H1 (cell line): ENCODE data around the gene SLC35B4.

Source experiments
- RNF2 ChIP-seq: fragments of 200-900, 300-1000 bp; sonication (generic); IDR thresholded peaks from 2 replicates; pipeline ENCODE4 v1.7.1; 2016; ENCODE audit warnings: borderline replicate concordance, low read depth, mild to moderate bottlenecking, antibody characterized with exemption, low read length; ENCODE audit not compliant: poor library complexity, severe bottlenecking; ENCODE audit errors: missing control alignments
- TF ChIP-seq, protein P1 (sequence below): fragments of 300-600 bp; sonication (generic); IDR thresholded peaks from 2 replicates; pipeline ENCODE4 v1.7.1; 2012; ENCODE audit warnings: low read length, moderate library complexity, mild to moderate bottlenecking, inconsistent platforms; ENCODE audit not compliant: insufficient replicate concordance

DNA sequence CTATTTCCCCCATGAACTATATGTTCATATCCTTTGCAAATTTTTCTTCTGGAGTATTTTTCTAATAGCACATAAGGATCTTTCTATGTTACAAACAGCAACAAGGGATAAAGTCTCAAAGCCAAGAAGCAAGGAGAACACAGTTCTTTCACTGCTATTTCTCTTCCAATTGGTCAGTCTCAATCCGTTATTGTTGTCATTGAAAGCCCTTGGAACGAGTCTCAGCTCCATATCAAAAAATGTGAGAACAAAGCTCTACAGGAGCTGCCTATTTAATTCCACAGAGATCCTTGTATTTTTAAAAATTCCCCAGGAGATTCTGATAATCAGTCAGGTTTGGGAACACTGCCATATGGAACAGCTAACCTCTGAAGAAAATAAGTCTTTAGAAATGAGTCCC, 15.7 kb downstream of the SLC35B4 start:
- TF ChIP-seq, protein P1, sequence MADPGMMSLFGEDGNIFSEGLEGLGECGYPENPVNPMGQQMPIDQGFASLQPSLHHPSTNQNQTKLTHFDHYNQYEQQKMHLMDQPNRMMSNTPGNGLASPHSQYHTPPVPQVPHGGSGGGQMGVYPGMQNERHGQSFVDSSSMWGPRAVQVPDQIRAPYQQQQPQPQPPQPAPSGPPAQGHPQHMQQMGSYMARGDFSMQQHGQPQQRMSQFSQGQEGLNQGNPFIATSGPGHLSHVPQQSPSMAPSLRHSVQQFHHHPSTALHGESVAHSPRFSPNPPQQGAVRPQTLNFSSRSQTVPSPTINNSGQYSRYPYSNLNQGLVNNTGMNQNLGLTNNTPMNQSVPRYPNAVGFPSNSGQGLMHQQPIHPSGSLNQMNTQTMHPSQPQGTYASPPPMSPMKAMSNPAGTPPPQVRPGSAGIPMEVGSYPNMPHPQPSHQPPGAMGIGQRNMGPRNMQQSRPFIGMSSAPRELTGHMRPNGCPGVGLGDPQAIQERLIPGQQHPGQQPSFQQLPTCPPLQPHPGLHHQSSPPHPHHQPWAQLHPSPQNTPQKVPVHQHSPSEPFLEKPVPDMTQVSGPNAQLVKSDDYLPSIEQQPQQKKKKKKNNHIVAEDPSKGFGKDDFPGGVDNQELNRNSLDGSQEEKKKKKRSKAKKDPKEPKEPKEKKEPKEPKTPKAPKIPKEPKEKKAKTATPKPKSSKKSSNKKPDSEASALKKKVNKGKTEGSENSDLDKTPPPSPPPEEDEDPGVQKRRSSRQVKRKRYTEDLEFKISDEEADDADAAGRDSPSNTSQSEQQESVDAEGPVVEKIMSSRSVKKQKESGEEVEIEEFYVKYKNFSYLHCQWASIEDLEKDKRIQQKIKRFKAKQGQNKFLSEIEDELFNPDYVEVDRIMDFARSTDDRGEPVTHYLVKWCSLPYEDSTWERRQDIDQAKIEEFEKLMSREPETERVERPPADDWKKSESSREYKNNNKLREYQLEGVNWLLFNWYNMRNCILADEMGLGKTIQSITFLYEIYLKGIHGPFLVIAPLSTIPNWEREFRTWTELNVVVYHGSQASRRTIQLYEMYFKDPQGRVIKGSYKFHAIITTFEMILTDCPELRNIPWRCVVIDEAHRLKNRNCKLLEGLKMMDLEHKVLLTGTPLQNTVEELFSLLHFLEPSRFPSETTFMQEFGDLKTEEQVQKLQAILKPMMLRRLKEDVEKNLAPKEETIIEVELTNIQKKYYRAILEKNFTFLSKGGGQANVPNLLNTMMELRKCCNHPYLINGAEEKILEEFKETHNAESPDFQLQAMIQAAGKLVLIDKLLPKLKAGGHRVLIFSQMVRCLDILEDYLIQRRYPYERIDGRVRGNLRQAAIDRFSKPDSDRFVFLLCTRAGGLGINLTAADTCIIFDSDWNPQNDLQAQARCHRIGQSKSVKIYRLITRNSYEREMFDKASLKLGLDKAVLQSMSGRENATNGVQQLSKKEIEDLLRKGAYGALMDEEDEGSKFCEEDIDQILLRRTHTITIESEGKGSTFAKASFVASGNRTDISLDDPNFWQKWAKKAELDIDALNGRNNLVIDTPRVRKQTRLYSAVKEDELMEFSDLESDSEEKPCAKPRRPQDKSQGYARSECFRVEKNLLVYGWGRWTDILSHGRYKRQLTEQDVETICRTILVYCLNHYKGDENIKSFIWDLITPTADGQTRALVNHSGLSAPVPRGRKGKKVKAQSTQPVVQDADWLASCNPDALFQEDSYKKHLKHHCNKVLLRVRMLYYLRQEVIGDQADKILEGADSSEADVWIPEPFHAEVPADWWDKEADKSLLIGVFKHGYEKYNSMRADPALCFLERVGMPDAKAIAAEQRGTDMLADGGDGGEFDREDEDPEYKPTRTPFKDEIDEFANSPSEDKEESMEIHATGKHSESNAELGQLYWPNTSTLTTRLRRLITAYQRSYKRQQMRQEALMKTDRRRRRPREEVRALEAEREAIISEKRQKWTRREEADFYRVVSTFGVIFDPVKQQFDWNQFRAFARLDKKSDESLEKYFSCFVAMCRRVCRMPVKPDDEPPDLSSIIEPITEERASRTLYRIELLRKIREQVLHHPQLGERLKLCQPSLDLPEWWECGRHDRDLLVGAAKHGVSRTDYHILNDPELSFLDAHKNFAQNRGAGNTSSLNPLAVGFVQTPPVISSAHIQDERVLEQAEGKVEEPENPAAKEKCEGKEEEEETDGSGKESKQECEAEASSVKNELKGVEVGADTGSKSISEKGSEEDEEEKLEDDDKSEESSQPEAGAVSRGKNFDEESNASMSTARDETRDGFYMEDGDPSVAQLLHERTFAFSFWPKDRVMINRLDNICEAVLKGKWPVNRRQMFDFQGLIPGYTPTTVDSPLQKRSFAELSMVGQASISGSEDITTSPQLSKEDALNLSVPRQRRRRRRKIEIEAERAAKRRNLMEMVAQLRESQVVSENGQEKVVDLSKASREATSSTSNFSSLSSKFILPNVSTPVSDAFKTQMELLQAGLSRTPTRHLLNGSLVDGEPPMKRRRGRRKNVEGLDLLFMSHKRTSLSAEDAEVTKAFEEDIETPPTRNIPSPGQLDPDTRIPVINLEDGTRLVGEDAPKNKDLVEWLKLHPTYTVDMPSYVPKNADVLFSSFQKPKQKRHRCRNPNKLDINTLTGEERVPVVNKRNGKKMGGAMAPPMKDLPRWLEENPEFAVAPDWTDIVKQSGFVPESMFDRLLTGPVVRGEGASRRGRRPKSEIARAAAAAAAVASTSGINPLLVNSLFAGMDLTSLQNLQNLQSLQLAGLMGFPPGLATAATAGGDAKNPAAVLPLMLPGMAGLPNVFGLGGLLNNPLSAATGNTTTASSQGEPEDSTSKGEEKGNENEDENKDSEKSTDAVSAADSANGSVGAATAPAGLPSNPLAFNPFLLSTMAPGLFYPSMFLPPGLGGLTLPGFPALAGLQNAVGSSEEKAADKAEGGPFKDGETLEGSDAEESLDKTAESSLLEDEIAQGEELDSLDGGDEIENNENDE: no peak
- TF ChIP-seq RNF2: no peak
